PFSK-1 (cell line): ENCODE data around the gene TFPT.

ENCODE experiments used
- FOXP2 ChIP-seq: optimal IDR thresholded peaks from 2 replicates; pipeline ENCODE3; 2011; ENCODE audit warnings: borderline replicate concordance, control low read depth, inconsistent platforms; ENCODE audit not compliant: insufficient read depth; ENCODE audit errors: extremely low read length, extremely low read depth
- POLR2AphosphoS5 ChIP-seq: IDR thresholded peaks from 2 replicates; pipeline ENCODE4 v1.6.1; 2012; ENCODE audit warnings: low read depth, mild to moderate bottlenecking, control low read depth, low read length, moderate library complexity
- REST ChIP-seq, 2 experiments: IDR thresholded peaks; 2 replicates each; pipeline versions ENCODE4 v1.6.1 to v1.8.0; 2011 to 2012; ENCODE audit warnings: low read depth in 2 of 2, low read length in 2 of 2, control low read depth in 1 of 2, inconsistent platforms in 1 of 2, mild to moderate bottlenecking in 1 of 2, moderate library complexity in 1 of 2; ENCODE audit not compliant: insufficient read depth in 1 of 2
- SIN3A ChIP-seq: IDR thresholded peaks from 2 replicates; pipeline ENCODE4 v1.6.1; 2012; ENCODE audit warnings: mild to moderate bottlenecking, low read length, moderate library complexity, borderline replicate concordance; ENCODE audit not compliant: insufficient read depth
- TAF1 ChIP-seq: IDR thresholded peaks from 2 replicates; pipeline ENCODE4 v1.6.1; 2012; ENCODE audit warnings: low read length, control low read depth, borderline replicate concordance; ENCODE audit not compliant: insufficient read depth

Gene TFPT

DNA sequence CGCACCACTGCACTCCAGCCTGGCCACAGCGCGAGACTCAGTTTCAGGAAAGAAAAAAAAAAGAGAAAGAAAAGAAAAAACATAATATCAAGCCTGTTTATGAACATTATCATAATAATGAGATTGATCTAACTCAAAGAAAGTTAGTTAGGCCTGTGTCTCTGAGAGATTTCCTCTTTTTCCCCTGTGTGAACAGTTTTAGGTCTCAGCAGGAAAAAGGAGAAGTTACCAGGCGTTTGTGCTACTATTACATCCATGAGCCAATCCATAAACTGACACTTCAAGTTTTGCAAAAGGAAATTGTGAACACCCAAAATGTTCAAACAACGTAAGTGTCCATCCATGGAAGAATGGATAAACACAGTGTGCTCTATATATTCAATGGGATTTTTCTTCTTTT, 38.1 kb downstream of the TFPT start:
- TF ChIP-seq TAF1, result no peak
- no peak for TF ChIP-seq SIN3A
- TF ChIP-seq REST (IDR thresholded peaks at IDR 0.05; ENCODE audit: insufficient read depth in 1 of 2, low read depth in 2 of 2, low read length in 2 of 2), result no peak
- no peak for TF ChIP-seq POLR2AphosphoS5
- no peak for TF ChIP-seq FOXP2

GRCh38 chr19:54074851-54075250, 40.6 kb downstream of the TFPT start:
- TF ChIP-seq REST (IDR thresholded peaks at IDR 0.05; ENCODE audit: insufficient read depth in 1 of 2, low read depth in 2 of 2, low read length in 2 of 2) (no peak), FOXP2 (no peak), POLR2AphosphoS5 (no peak), SIN3A (no peak), TAF1 (no peak)

- TF ChIP-seq REST (IDR thresholded peaks at IDR 0.05; ENCODE audit: insufficient read depth in 1 of 2, low read depth in 2 of 2, low read length in 2 of 2), result no peak
- no peak for TF ChIP-seq SIN3A
- no peak for TF ChIP-seq FOXP2
- TF ChIP-seq POLR2AphosphoS5, result no peak
- no peak for TF ChIP-seq TAF1
These were observed 41.6 kb downstream of the TFPT start for GRCh38 chr19:54073829-54074228.

DNA sequence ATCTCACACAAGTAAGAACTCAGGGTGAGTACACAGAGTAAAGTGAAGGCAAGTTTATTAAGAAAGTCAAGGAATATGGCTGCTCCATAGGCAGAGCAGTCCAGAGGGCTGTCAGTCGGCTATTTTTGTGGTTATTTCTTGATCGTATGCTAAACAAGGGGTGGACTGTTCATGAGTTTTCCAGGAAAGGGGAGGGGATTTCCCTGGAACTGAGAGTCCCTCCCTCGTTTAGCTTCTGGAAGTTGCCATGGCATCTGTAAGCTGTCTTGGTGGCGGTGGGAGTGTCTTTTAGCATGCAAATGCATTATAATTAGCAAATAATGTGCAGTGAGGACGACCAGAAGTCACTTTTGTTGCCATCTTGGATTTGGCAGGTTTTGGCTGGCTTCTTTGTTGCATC, 46.0 kb downstream of the TFPT start:
- TF ChIP-seq REST (IDR thresholded peaks at IDR 0.05; ENCODE audit: insufficient read depth in 1 of 2, low read depth in 2 of 2, low read length in 2 of 2) (no peak), SIN3A (no peak), TAF1 (no peak), FOXP2 (no peak)
